A549 treated with Hydrocortisone at 1 μM for 4 hours (cell line): Measurements from ENCODE around the gene FRG2B. TPM values are rescaled to one million over a fixed set of nuclear protein-coding genes. Genes with fewer than 3 reads are reported as not detected.

Experiments used
- total RNA-seq: library from RNA; stranded (reverse); fragments of 200-300 nt; extraction: Qiagen RNA extraction; gene quantifications from 5 replicates; pipeline ENCODE4 v1.2.3, GENCODE V29; 2022

FRG2B gene
- 0.08 to 0.14 TPM (median 0.10 TPM) in 4 of 5 replicates, not detected in the other for total RNA-seq

GRCh38 chr10:133626695-133627094 is at the start of gene FRG2B:
TSS of gene FRG2B (minus strand) at chr10:133626795. CDS start at chr10:133626742, 53 bp downstream.

Other genes starting within 250 kb of the FRG2B start
- gene PAOX, start 247.5 kb downstream of the FRG2B start, total RNA-seq = 1.7 to 2.5 TPM (median 2.1 TPM) in 5 replicates
- 41.4 to 53.4 TPM (median 49.7 TPM) in 5 replicates for gene MTG1, start 232.6 kb downstream of the FRG2B start, total RNA-seq
- gene SPRN, start 202.2 kb downstream of the FRG2B start, total RNA-seq = 0.22 to 0.54 TPM (median 0.30 TPM) in 5 replicates
- gene SCART1, start 172.8 kb downstream of the FRG2B start, total RNA-seq = 0.20 to 0.32 TPM (median 0.22 TPM) in 5 replicates
- gene CYP2E1, start 99.4 kb downstream of the FRG2B start, total RNA-seq = 0.16 to 0.29 TPM (median 0.21 TPM) in 4 of 5 replicates, not detected in the other
- gene SYCE1, start 61.2 kb downstream of the FRG2B start, total RNA-seq = not detected in 5 replicates